ENCODE data around the gene MAGEA9B.
"Not testable (repeated sequence)": the region's sequence is repeated elsewhere in the genome, so short reads cannot be mapped to it uniquely, and the experiment has no call there.

MAGEA9B gene

DNA sequence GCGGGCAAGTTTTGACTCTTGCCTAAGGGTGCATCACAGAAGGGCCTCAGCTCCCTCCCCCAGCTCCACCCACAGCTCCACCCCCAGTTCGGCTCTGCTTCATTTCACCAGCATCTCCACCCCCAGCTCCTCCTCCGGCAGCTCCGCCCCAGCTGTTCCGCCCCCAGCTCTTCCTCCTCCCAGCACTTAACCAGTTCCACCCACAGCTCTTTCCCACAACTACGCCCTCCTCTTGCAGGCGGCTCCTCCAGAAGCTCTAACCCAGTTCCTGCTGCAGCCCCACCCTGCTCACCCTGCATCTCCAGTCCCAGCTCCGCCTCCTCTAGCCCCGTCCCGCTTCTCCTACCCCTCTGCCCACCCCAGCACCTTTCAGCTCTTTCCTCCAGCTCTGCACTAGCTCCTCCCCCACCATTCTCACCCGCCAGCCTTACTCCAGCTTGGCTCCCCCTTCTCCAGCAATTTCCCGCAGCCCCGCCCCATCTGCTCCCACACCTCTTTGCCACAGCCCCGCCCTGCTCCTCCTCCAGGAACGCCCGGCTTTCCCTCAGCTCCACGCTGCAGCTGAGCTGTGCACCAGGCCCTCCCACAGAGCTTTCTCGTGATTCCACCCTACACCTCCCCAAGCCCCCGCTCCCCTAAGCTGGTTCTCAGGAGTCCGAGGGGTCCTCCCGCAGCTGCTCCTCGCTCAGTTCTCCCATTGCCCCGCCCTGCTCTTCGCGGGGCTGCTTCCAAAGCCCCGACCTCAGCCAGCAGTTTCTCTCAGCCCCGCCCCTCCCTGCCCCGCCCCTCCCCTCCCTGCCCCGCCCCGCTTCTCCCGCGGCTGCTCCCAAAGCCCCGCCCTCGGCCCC, 47.8 kb downstream of the MAGEA9B start:
- Histone ChIP-seq H3K4me3 (ENCODE audit: severe bottlenecking) (peak overlapping the region; percentile 48), H3K4me1 (ENCODE audit: insufficient read depth, poor library complexity, severe bottlenecking) (no peaks in the 10 kb centered on the region), H3K27me3 (ENCODE audit: insufficient read depth, poor library complexity, severe bottlenecking) (no peaks in the 10 kb centered on the region), H3K27ac (ENCODE audit: poor library complexity, severe bottlenecking) (peak overlapping the region; percentile 62), H3K36me3 (ENCODE audit: low read depth) (no peaks in the 10 kb centered on the region), H3K9me3 (ENCODE audit: severe bottlenecking) (no peaks in the 10 kb centered on the region)
- ATAC-seq (ENCODE audit: low read depth) (peak; percentile 71), DNase-seq (ENCODE audit: low spot score) (peak; percentile 86)
- TF ChIP-seq, protein P1, sequence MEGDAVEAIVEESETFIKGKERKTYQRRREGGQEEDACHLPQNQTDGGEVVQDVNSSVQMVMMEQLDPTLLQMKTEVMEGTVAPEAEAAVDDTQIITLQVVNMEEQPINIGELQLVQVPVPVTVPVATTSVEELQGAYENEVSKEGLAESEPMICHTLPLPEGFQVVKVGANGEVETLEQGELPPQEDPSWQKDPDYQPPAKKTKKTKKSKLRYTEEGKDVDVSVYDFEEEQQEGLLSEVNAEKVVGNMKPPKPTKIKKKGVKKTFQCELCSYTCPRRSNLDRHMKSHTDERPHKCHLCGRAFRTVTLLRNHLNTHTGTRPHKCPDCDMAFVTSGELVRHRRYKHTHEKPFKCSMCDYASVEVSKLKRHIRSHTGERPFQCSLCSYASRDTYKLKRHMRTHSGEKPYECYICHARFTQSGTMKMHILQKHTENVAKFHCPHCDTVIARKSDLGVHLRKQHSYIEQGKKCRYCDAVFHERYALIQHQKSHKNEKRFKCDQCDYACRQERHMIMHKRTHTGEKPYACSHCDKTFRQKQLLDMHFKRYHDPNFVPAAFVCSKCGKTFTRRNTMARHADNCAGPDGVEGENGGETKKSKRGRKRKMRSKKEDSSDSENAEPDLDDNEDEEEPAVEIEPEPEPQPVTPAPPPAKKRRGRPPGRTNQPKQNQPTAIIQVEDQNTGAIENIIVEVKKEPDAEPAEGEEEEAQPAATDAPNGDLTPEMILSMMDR (IDR thresholded peaks at IDR 0.05; ENCODE audit: poor library complexity, severe bottlenecking): no peak

DNA sequence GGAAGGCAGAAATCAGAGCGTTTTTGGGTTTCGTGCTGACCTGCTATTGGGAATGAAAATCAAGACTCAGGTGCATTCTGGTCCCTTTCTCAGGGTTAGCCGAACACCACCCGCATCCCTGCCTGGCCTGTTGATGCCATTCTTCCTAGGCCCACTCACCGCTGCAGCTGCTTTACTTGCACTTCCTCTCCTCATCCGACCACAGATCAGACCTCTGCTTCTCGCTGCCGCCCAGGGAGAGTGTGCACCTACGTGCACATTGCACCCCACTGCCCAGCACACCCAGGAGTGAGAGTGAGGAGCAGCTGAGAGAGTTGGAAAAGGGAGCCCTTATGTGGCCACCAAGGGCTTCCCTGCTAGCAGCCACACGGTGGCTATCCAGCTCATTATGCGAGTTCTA, 49.8 kb downstream of the MAGEA9B start:
- not testable (repeated sequence) for H3K36me3 ChIP-seq (ENCODE audit: low read depth); ATAC-seq (ENCODE audit: low read depth); DNase-seq (ENCODE audit: low spot score); H3K27me3 ChIP-seq (ENCODE audit: insufficient read depth, poor library complexity, severe bottlenecking); H3K9me3 ChIP-seq (ENCODE audit: severe bottlenecking); H3K27ac ChIP-seq (ENCODE audit: poor library complexity, severe bottlenecking); H3K4me1 ChIP-seq (ENCODE audit: insufficient read depth, poor library complexity, severe bottlenecking); H3K4me3 ChIP-seq (ENCODE audit: severe bottlenecking)

DNA sequence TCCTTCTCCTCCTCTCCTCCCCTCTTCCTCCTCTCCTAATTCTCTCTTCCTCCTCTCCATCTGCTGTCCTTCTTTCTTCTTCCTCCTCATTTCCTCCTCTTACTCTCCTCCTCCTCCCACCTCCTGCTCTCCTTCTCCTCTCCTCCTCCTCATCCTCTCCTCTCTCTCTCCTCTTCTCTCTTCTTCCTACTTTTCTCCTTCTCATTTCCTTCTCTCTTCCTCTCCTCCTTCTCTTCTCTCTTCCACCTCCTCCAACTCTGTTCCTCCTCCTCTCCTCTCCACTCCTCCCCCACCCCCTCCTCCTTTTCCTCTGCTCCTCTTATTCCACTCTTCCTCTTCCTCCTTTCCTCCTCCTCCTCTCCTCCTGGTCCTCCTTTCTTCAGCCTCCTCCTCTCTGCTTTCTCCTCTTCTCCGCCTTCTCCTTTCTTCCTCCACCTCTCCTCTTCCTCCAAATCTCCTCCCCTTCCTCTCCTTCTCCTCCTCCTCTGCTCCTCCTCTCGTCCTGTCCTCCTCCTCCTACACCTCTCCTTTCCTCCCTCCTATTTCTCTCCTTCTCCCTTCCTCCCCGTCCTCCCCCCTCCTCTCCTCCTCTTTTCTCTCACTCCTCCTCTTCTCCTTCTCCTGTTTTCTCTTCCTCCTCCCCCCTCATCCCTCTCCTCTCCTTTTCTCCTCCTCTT, 52.2 kb downstream of the MAGEA9B start:
- not testable (repeated sequence) for H3K36me3 ChIP-seq (ENCODE audit: low read depth); DNase-seq (ENCODE audit: low spot score); H3K4me3 ChIP-seq (ENCODE audit: severe bottlenecking); H3K27ac ChIP-seq (ENCODE audit: poor library complexity, severe bottlenecking); H3K9me3 ChIP-seq (ENCODE audit: severe bottlenecking); H3K27me3 ChIP-seq (ENCODE audit: insufficient read depth, poor library complexity, severe bottlenecking); H3K4me1 ChIP-seq (ENCODE audit: insufficient read depth, poor library complexity, severe bottlenecking); ATAC-seq (ENCODE audit: low read depth)

DNA sequence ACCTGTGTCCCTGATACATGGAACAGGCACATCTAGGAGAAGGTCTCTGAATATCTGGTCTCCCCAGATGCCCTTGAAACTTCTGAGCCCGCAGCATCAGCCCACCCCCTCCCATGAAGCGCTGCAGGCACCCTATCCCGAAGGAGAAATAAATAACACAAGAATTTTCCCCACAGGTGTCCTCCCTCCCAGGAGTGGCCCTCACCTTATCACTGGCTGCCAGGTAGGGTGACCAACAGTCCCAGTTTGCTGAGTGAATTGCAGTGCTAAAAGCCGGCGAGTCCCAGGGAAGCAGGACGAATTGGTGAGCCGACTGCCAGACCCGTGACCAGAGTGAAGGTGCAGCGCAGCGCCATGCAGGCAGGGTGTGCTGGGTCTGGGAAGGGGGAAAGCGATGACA, 53.3 kb downstream of the MAGEA9B start:
- not testable (repeated sequence) for ATAC-seq (ENCODE audit: low read depth)

DNA sequence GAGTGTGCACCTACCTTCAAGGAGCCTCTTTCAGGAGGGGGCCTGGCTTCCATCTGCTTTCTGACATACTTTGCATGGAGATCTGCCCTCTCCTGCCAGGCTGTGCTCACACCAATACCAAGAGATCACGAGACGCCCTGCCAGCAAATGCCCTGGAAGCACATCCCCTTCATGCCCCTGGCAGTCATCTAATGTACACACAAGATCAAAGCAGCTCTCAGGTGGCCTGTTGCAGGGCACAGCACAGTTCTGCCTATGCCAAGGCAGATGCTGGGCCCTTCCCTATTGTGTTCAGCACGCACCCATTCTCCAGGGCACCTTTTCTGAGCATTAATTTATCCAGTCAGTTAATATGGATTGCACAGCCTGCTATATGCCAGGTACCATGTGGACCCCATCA, 54.4 kb downstream of the MAGEA9B start:
- H3K4me1 ChIP-seq (ENCODE audit: insufficient read depth, poor library complexity, severe bottlenecking); DNase-seq (ENCODE audit: low spot score); H3K9me3 ChIP-seq (ENCODE audit: severe bottlenecking); ATAC-seq (ENCODE audit: low read depth); H3K27ac ChIP-seq (ENCODE audit: poor library complexity, severe bottlenecking); H3K27me3 ChIP-seq (ENCODE audit: insufficient read depth, poor library complexity, severe bottlenecking); H3K4me3 ChIP-seq (ENCODE audit: severe bottlenecking); H3K36me3 ChIP-seq (ENCODE audit: low read depth): not testable (repeated sequence)

More for the DNA sequence above, 53.3 kb downstream of the MAGEA9B start:
- not testable (repeated sequence) for H3K36me3 ChIP-seq (ENCODE audit: low read depth); H3K27ac ChIP-seq (ENCODE audit: poor library complexity, severe bottlenecking); H3K27me3 ChIP-seq (ENCODE audit: insufficient read depth, poor library complexity, severe bottlenecking); H3K4me1 ChIP-seq (ENCODE audit: insufficient read depth, poor library complexity, severe bottlenecking); DNase-seq (ENCODE audit: low spot score); H3K4me3 ChIP-seq (ENCODE audit: severe bottlenecking); H3K9me3 ChIP-seq (ENCODE audit: severe bottlenecking)
